Measurements from ENCODE around the gene DPYSL3.

DNA sequence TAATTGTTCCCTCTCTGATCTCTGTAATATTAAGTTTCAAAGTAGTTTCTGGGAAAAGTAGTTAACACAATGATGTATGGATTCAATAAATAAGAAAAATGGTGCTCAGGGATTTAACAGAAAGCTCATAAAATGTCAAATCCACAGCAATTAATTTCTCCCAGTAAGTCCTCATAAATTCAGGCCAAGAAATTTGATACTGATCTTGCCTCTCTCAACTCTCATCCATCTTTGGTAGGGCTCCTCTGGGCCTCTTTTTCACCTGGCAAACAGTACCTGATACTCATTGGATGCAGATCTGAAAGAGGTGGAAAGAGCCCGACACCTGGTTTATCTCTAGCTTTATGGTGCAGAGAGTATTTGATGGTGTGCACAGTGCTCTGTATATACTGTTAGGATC, 168.9 kb downstream of the DPYSL3 start:
- TF ChIP-seq EZH2phosphoT487 (IDR thresholded peaks at IDR 0.05; ENCODE audit: insufficient read depth, low read depth) (no peak), EZH2 (IDR thresholded peaks at IDR 0.05; ENCODE audit: insufficient read depth, poor library complexity, severe bottlenecking) (no peak)
